ENCODE data around the gene PARD3.

DNA sequence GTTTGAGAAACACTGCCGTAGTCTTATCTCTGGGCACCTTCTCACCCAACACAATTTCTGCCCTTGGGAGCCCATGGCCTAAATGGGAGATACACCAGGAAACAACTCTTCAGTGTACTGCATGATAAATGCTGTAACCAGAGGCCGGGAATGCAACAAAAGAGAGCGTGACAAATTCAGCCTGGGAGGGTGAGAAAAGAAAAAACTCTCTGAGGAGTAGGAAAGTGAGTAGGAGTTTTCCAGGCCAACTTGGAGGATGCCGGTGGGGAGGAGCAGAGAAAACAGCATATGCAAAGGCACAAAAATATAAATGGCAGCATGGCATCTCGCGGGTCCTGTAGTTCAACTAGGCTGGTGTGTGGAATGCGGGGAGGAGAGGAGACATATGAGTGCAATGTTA is 624.5 kb downstream of the PARD3 start:
- TF ChIP-seq, protein P1, sequence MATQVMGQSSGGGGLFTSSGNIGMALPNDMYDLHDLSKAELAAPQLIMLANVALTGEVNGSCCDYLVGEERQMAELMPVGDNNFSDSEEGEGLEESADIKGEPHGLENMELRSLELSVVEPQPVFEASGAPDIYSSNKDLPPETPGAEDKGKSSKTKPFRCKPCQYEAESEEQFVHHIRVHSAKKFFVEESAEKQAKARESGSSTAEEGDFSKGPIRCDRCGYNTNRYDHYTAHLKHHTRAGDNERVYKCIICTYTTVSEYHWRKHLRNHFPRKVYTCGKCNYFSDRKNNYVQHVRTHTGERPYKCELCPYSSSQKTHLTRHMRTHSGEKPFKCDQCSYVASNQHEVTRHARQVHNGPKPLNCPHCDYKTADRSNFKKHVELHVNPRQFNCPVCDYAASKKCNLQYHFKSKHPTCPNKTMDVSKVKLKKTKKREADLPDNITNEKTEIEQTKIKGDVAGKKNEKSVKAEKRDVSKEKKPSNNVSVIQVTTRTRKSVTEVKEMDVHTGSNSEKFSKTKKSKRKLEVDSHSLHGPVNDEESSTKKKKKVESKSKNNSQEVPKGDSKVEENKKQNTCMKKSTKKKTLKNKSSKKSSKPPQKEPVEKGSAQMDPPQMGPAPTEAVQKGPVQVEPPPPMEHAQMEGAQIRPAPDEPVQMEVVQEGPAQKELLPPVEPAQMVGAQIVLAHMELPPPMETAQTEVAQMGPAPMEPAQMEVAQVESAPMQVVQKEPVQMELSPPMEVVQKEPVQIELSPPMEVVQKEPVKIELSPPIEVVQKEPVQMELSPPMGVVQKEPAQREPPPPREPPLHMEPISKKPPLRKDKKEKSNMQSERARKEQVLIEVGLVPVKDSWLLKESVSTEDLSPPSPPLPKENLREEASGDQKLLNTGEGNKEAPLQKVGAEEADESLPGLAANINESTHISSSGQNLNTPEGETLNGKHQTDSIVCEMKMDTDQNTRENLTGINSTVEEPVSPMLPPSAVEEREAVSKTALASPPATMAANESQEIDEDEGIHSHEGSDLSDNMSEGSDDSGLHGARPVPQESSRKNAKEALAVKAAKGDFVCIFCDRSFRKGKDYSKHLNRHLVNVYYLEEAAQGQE (IDR thresholded peaks at IDR 0.05; ENCODE audit: insufficient read depth in 1 of 2, low read depth in 2 of 2, low read length in 2 of 2), result no peak
- no peak for TF ChIP-seq TAF1 (IDR thresholded peaks at IDR 0.05; ENCODE audit: borderline replicate concordance, insufficient read depth, low read length)
